Activated CD4-positive, alpha-beta T cell treated with anti-CD3 and anti-CD28 coated beads, Interleukin-2, amount 10 ng/mL, durations not matched to agents 7 days and 5 days (primary cell): ENCODE results near the gene NPHP4. TPM values are rescaled to one million over a fixed set of nuclear protein-coding genes. Genes with fewer than 3 reads are reported as not detected.

ENCODE experiments used
- CTCF ChIA-PET: fragments of 350-600 bp; sonication (Branson Sonifier 250); formaldehyde crosslinking; loops from one replicate; lab custom pipeline; 2021; ENCODE audit warnings: antibody characterized with exemption; lab: Charles Lee
- POLR2A ChIA-PET: fragments of 350-600 bp; sonication (Branson Sonifier 250); formaldehyde crosslinking; loops from one replicate; lab custom pipeline; 2021; ENCODE audit warnings: antibody characterized with exemption; lab: Charles Lee
- DNase-seq: peaks from one replicate; pipeline ENCODE4 v3.0.0-alpha.2; 2020
- H3K27ac Mint-ChIP-seq: one replicate; pipeline ENCODE4 v1.8.0; 2021; ENCODE audit warnings: mild to moderate bottlenecking, moderate library complexity, mixed read lengths
- H3K27me3 Mint-ChIP-seq: one replicate; pipeline ENCODE4 v1.8.0; 2021; ENCODE audit warnings: mixed read lengths
- H3K36me3 Mint-ChIP-seq: one replicate; pipeline ENCODE4 v1.8.0; 2021; ENCODE audit warnings: low read depth, mixed read lengths
- H3K4me1 Mint-ChIP-seq: one replicate; pipeline ENCODE4 v1.8.0; 2021; ENCODE audit warnings: mixed read lengths
- H3K4me3 Mint-ChIP-seq: one replicate; pipeline ENCODE4 v1.8.0; 2021; ENCODE audit warnings: mild to moderate bottlenecking, moderate library complexity, mixed read lengths
- H3K9me3 Mint-ChIP-seq: one replicate; pipeline ENCODE4 v1.8.0; 2021; ENCODE audit warnings: mixed read lengths
- total RNA-seq, 2 experiments: library from RNA; stranded (reverse); gene quantifications; one replicate each; pipeline ENCODE4 v1.2.3, GENCODE V29; 2021

Gene NPHP4
- total RNA-seq, 2 experiments from 2014 or later = 14.6 to 16.1 TPM

- Mint-ChIP-seq H3K9me3 (no peaks in the 10 kb centered on the region), H3K4me1 (no peaks in the 10 kb centered on the region), H3K4me3 (no peak overlapping the region), H3K36me3 (no peaks in the 10 kb centered on the region), H3K27ac (no peak overlapping the region), H3K27me3 (no peaks in the 10 kb centered on the region)
- CTCF ChIA-PET = interaction anchor here (0.6 kb wide), 1 partner anchor 38 kb away, joined by 4 read pairs; no protein-coding TSS in a partner anchor
- POLR2A ChIA-PET = no interaction called here
- no peak for DNase-seq
These were observed 106.6 kb downstream of the NPHP4 start for GRCh38 chr1:5885471-5886139.

- POLR2A ChIA-PET = no interaction called here
- H3K27me3 Mint-ChIP-seq = no peaks in the 10 kb centered on the region
- H3K27ac Mint-ChIP-seq = no peak overlapping the region
- DNase-seq = no peak
- no peaks in the 10 kb centered on the region for H3K9me3 Mint-ChIP-seq
- H3K4me3 Mint-ChIP-seq = no peak overlapping the region
- CTCF ChIA-PET = interaction anchor here (1.3 kb wide), 1 partner anchor 91 kb away, joined by 3 read pairs; no protein-coding TSS in a partner anchor
- no peaks in the 10 kb centered on the region for H3K4me1 Mint-ChIP-seq
- H3K36me3 Mint-ChIP-seq = peaks cover 10% of the 10 kb centered on the region
These were observed 108.1 kb downstream of the NPHP4 start for GRCh38 chr1:5884110-5884509.

- ChIA-PET POLR2A (no interaction called here), CTCF (interaction anchor here (1.3 kb wide), 1 partner anchor 92 kb away, joined by 3 read pairs; no protein-coding TSS in a partner anchor)
- no peaks in the 10 kb centered on the region for H3K4me1 Mint-ChIP-seq
- DNase-seq = no peak
- no peaks in the 10 kb centered on the region for H3K9me3 Mint-ChIP-seq
- no peak overlapping the region for H3K4me3 Mint-ChIP-seq
- no peaks in the 10 kb centered on the region for H3K27me3 Mint-ChIP-seq
- peaks cover 11% of the 10 kb centered on the region for H3K36me3 Mint-ChIP-seq
- no peak overlapping the region for H3K27ac Mint-ChIP-seq
These were observed 108.8 kb downstream of the NPHP4 start for GRCh38 chr1:5883129-5884048.

- CTCF ChIA-PET = interaction anchor here (1.6 kb wide), 1 partner anchor 20 kb away, joined by 3 read pairs; no protein-coding TSS in a partner anchor
- POLR2A ChIA-PET = no interaction called here
- Mint-ChIP-seq H3K9me3 (no peaks in the 10 kb centered on the region), H3K27me3 (no peaks in the 10 kb centered on the region), H3K4me1 (no peaks in the 10 kb centered on the region), H3K27ac (no peak overlapping the region), H3K4me3 (no peak overlapping the region), H3K36me3 (peaks cover 11% of the 10 kb centered on the region)
- no peak for DNase-seq
These were observed 109.7 kb downstream of the NPHP4 start for GRCh38 chr1:5882367-5883128.

GRCh38 chr1:5881526-5882222, 110.6 kb downstream of the NPHP4 start:
- Mint-ChIP-seq H3K9me3 (no peaks in the 10 kb centered on the region), H3K4me1 (no peaks in the 10 kb centered on the region), H3K27ac (no peak overlapping the region), H3K27me3 (no peaks in the 10 kb centered on the region), H3K36me3 (peaks cover 11% of the 10 kb centered on the region), H3K4me3 (no peak overlapping the region)
- DNase-seq = no peak
- ChIA-PET CTCF (interaction anchor here (1.6 kb wide), 1 partner anchor 21 kb away, joined by 3 read pairs; no protein-coding TSS in a partner anchor), POLR2A (no interaction called here)

- H3K9me3 Mint-ChIP-seq = no peaks in the 10 kb centered on the region
- H3K4me3 Mint-ChIP-seq = no peak overlapping the region
- DNase-seq = no peak
- no peak overlapping the region for H3K27ac Mint-ChIP-seq
- ChIA-PET POLR2A (no interaction called here), CTCF (interaction anchor here (1.6 kb wide), 1 partner anchor 21 kb away, joined by 3 read pairs; no protein-coding TSS in a partner anchor)
- no peaks in the 10 kb centered on the region for H3K27me3 Mint-ChIP-seq
- peaks cover 11% of the 10 kb centered on the region for H3K36me3 Mint-ChIP-seq
- no peaks in the 10 kb centered on the region for H3K4me1 Mint-ChIP-seq
These were observed 111.4 kb downstream of the NPHP4 start for GRCh38 chr1:5880630-5881405.

GRCh38 chr1:5879421-5879820, 112.8 kb downstream of the NPHP4 start:
- no peak for DNase-seq
- ChIA-PET CTCF (no interaction called here), POLR2A (no interaction called here)
- Mint-ChIP-seq H3K27ac (no peak overlapping the region), H3K36me3 (peaks cover 11% of the 10 kb centered on the region), H3K4me1 (no peaks in the 10 kb centered on the region), H3K27me3 (no peaks in the 10 kb centered on the region), H3K9me3 (no peaks in the 10 kb centered on the region), H3K4me3 (no peak overlapping the region)

GRCh38 chr1:5878971-5879370, 113.3 kb downstream of the NPHP4 start:
- H3K4me1 Mint-ChIP-seq = no peaks in the 10 kb centered on the region
- peaks cover 11% of the 10 kb centered on the region for H3K36me3 Mint-ChIP-seq
- no peak overlapping the region for H3K4me3 Mint-ChIP-seq
- no peak overlapping the region for H3K27ac Mint-ChIP-seq
- no peaks in the 10 kb centered on the region for H3K9me3 Mint-ChIP-seq
- no peaks in the 10 kb centered on the region for H3K27me3 Mint-ChIP-seq
- ChIA-PET POLR2A (no interaction called here), CTCF (no interaction called here)
- DNase-seq = no peak

GRCh38 chr1:5877683-5878530, 114.3 kb downstream of the NPHP4 start:
- DNase-seq = no peak
- peaks cover 11% of the 10 kb centered on the region for H3K36me3 Mint-ChIP-seq
- no peaks in the 10 kb centered on the region for H3K9me3 Mint-ChIP-seq
- ChIA-PET CTCF (interaction anchor here (0.6 kb wide), 1 partner anchor 1915 kb away, joined by 3 read pairs; no protein-coding TSS in a partner anchor), POLR2A (no interaction called here)
- no peaks in the 10 kb centered on the region for H3K27me3 Mint-ChIP-seq
- no peak overlapping the region for H3K4me3 Mint-ChIP-seq
- H3K27ac Mint-ChIP-seq = no peak overlapping the region
- H3K4me1 Mint-ChIP-seq = no peaks in the 10 kb centered on the region

GRCh38 chr1:5877001-5877400, 115.2 kb downstream of the NPHP4 start:
- Mint-ChIP-seq H3K4me3 (no peak overlapping the region), H3K4me1 (peaks cover 4% of the 10 kb centered on the region), H3K27me3 (no peaks in the 10 kb centered on the region), H3K9me3 (no peaks in the 10 kb centered on the region), H3K36me3 (peaks cover 11% of the 10 kb centered on the region), H3K27ac (no peak overlapping the region)
- DNase-seq = no peak
- POLR2A ChIA-PET = no interaction called here
- CTCF ChIA-PET = interaction anchor here (1.1 to 1.4 kb wide), 2 partner anchors 17 to 48 kb away, joined by 3 read pairs; no protein-coding TSS in a partner anchor
